Brain pericyte (primary cell): ENCODE data around the gene PLEKHA7.
"Not testable (repeated sequence)": the region's sequence is repeated elsewhere in the genome, so short reads cannot be mapped to it uniquely, and the experiment has no call there.

Experiments
- DNase-seq: peaks from one replicate; pipeline ENCODE4 v3.0.0-alpha.2; 2012; ENCODE audit warnings: low read depth, low spot score

PLEKHA7 gene, protein sequence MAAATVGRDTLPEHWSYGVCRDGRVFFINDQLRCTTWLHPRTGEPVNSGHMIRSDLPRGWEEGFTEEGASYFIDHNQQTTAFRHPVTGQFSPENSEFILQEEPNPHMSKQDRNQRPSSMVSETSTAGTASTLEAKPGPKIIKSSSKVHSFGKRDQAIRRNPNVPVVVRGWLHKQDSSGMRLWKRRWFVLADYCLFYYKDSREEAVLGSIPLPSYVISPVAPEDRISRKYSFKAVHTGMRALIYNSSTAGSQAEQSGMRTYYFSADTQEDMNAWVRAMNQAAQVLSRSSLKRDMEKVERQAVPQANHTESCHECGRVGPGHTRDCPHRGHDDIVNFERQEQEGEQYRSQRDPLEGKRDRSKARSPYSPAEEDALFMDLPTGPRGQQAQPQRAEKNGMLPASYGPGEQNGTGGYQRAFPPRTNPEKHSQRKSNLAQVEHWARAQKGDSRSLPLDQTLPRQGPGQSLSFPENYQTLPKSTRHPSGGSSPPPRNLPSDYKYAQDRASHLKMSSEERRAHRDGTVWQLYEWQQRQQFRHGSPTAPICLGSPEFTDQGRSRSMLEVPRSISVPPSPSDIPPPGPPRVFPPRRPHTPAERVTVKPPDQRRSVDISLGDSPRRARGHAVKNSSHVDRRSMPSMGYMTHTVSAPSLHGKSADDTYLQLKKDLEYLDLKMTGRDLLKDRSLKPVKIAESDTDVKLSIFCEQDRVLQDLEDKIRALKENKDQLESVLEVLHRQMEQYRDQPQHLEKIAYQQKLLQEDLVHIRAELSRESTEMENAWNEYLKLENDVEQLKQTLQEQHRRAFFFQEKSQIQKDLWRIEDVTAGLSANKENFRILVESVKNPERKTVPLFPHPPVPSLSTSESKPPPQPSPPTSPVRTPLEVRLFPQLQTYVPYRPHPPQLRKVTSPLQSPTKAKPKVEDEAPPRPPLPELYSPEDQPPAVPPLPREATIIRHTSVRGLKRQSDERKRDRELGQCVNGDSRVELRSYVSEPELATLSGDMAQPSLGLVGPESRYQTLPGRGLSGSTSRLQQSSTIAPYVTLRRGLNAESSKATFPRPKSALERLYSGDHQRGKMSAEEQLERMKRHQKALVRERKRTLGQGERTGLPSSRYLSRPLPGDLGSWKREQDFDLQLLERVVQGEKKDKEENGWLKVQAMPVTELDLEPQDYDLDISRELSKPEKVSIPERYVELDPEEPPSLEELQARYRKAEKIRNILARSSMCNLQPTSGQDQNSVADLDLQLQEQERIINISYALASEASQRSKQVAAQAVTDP

DNA sequence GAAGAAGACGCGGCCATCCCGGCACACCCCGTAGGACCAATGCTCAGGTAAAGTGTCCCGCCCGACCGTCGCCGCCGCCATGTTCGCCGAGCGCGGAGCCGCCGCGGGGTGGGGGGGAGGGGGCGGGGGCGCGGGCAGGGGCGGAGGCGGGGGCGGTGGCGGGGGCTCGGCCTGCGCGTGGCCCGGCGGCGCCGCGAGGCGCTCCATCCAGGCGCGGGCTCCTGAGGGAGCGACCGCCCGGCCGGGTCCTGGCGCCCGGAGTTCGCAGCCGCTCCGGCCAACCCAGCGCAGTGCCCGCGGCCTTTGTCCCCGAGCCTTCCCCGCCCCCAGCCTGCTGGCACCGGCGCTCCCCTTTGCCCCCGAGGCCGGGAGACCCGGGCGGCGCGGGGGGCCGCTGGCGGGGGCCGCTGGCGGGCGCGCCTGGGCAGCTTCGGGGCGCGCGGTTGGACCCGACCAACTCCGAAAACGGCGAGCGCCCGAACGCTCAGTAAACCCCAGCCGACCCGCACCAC, at the start of gene PLEKHA7:
Gene PLEKHA7, minus strand, starts transcription at position 94 of the 512 bp plus-strand sequence. Its CDS starts 13 bp downstream, at position 81.
- no peak for DNase-seq

DNA sequence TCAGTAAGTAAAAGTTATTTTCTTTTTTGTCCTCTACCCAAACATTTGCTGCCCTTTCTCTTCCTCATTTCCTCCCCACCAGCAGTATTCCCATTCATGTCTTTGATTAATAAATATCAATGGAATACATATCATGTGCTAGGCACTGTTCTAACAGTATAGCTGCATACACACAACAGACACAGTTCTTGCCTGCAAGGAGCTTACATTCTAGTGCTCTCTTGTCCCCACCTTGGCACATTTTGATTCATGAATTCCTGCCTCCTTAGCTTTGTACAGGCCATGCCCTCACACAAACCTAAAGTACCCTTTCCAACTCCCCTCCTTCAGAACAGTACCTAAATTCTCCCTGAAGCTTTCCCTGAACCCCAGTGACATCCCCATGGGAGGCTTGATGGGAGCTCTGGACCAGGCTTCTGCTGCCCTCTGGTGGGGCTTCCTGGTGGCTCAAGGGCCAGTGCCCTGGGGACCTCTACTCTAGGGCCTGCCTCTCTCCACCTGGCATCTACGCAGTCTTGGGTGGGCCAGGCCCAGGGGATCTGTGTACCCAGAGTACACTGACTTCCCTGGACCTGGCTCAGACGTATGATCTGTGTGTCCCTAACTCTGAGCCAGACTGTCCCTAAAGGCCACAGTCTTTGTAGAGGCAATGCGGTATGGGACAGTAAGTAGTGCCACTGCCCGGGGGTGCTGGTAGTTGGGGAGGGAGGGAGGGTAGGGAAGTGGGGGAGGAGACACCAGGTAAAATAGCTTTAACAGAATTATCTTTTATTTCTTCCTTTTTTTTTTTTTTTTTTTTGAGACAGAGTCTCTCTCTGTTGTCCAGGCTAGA, 49.2 kb upstream of the PLEKHA7 start:
- DNase-seq = no peak

DNA sequence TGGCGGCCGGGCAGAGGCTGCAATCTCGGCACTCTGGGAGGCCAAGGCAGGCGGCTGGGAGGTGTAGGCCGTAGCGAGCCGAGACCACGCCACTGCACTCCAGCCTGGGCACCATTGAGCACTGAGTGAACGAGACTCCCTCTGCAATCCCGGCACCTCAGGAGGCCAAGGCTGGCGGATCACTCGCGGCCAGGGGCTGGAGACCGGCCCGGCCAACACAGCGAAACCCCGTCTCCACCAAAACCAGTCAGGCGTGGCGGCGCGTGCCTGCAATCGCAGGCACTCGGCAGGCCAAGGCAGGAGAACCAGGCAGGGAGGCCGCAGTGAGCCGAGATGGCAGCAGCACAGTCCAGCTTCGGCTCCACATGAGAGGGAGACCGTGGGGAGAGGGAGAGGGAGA, 36.9 kb upstream of the PLEKHA7 start:
- DNase-seq = not testable (repeated sequence)

DNA sequence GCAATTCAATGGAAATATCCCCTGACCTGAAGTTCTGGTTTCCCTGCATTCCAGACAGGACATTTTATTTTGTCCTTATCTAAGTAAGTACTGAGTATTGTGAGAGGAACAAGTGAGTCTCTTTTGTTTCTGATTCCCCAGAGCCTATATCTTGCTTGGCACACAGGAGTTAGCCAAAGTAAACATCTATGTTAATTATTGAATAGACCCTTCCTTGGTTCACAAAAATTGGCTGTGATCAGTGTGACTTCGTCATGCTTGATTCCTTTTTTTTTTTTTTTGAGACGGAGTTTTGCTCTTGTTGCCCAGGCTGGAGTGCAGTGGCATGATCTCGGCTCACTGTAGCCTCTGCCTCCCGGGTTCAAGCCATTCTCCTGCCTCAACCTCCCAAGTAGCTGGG, 34.3 kb upstream of the PLEKHA7 start:
- DNase-seq = not testable (repeated sequence)

DNA sequence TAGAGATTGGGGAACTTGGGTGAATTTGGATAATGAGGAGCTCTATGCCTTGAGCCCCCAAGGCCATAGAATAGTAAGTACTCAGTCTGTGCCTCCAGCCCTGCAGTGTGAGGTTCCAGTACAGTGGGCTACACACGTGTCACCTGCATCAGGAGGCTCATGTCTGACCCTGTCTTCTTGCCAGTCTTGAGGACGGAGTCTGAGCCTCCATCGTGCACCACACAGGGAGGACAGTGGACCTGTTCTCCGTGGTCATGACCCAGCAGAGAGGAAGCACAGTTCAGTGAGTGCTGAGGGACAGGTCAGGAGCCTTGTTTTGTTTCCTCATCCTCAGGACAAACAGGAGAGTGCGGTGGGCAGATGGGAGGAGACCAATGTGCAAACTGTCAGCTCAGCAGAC, 32.5 kb upstream of the PLEKHA7 start:
- no peak for DNase-seq

DNA sequence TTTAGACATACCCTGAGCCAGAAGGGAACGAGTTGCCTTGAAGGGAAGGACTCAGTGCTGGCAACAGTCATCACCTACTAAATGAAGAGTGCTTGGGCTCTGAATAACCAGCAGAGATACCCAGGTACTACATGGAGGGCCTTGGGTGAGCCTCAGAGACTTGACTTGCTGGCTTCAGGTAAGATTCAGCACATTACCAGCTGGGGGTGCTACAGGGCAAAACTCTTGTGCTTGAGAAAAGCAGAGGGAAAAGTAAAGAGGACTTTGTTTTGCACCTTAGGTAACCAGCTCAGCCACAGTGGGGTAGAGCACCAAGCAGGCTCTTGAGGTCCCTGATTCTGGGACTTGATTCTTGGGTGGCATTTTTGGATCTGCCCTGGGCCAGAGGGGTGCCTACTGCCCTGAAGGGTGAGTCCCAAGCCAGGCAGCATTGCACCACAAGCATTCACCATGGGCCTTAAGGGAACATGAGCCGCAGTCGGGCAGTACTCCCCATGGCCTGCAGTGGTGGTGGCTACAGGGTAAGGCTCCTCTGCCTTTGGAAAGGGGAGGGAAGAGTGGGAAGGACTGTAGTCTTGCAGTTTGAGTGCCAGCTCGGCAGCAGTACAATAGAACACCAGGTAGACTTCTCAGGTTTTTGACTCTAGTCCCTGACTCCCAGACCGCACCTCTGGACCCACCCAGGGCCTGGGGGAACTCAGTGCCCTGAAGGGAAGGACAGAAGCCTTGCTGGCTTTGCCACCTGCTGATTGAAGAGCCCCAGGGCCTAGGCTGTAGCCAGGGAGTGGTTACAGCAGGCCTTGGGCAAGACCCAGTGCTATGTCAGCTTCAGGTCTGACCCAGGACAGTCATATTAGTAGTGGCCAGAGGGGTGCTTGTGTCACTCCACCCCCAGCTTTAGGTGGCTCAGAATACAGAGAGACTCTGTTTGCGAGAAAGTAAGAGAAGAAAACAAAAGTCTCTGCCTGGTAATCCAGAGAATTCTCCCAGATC, 22.7 kb upstream of the PLEKHA7 start:
- DNase-seq = no peak

DNA sequence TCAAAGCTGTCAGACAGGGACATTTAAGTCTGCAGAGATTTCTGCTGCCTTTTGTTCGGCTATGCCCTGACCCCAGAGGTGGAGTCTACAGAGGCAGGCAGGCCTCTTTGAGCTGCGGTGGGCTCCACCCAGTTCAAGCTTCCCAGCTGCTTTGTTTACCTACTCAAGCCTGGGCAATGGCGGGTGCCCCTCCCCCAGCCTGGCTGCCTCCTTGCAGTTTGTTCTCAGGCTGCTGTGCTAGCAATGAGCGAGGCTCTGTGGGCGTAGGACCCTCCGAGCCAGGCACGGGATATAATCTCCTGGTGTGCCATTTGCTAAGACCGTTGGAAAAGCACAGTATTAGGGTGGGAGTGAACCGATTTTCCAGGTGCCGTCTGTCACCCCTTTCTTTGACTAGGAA, 19.8 kb upstream of the PLEKHA7 start:
- DNase-seq = not testable (repeated sequence)

DNA sequence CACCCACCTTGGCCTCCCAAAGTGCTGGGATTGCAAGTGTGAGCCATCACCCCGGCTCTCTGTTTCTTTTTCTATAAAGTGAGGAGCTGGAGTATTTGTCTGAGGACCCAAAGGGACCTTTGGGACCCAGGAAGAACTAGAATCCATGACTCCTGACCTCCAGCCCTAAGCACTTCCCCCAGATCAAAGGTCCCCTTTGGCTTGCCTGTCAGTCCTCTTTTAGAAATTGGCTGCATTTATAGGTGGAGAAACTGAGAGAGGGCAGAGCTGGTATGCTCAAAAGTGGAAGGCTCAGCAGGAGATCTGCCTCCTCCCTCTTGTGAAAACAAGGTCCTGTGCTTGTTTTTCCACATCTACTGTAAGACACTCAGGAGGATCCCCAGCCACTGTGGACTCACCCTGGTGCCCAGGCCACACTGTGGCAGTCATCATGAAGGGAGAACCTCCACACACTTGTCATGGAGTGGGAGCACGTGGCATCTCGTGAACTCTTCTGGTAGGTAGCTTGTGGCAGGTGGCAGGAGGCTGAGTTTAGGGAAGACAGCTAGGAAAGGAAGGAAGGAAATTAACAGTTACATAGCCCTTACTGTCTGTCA, 12.4 kb upstream of the PLEKHA7 start:
- no peak for DNase-seq

DNA sequence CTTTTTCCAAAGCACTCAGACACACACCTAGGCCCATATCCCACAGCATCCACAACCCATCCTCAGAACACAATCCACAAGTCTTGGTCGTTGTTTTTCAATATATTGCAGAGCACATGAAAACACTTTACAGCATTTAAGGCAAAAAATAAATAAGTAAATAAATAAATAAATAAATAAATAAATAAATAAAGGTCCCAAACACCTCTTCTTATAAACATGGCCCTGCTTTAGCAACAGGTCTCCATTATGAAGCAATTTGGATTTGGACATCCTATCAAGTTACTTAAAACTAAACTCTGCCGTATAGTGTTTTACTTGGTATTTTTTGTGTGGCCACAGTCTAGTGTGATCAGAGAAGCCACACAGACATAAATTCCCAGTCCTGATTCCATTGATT, 10.7 kb upstream of the PLEKHA7 start:
- no peak for DNase-seq

DNA sequence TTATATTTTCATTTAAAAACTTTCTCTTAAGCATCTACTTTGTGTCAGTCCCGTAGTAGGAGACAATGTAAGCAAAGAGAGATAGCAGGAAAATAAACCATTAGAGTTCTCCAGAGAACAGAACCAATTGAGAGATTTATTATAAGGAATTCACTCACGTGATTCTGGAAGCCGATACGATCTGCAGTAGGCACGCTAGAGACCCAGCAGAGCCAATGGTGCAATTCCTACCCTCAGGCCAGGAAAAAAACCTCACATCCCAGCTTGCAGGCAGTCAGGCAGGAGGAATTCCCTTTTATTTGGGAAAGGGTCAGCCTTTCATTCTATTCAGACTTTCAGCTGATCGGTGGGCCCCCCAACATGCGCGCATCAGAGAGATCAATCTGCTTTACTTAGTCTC, 7.3 kb upstream of the PLEKHA7 start:
- DNase-seq = no peak

DNA sequence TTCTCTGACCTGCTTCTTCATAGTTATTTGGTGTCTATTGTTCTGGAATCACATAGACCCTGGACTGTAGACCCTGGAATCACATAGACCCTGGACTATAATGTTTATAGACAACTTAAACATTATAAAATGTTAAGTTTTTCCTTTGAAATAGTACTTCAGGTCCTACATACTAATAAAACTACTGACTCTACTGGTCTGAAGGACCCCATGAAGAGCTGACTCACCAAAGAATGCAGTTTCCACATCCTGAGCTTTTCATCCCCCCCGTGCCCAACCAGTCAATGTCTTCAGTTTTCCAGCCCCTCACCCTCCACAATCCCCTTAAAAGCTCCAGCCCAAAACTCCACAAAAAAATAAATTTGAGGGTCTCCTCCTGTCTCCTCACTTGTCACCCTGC, 6.6 kb upstream of the PLEKHA7 start:
- no peak for DNase-seq

DNA sequence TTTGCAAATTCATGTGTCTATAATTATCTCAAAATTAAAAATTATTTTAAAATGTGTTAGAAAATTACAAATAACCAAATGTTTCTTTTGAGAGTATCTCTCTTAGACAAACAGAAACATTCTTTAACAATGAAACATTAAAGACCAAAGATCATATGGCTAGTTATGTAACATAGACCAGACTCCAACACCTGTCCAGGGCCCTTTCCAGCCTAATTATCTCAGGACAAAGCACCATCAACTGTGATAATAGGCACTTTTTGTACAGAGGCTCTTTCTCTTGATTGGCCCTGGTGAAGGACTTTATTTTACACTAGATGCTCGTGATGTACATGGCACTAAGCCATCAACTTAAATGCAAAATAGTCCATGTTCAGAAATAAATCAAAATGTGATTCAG, 5.0 kb upstream of the PLEKHA7 start:
- DNase-seq = no peak

DNA sequence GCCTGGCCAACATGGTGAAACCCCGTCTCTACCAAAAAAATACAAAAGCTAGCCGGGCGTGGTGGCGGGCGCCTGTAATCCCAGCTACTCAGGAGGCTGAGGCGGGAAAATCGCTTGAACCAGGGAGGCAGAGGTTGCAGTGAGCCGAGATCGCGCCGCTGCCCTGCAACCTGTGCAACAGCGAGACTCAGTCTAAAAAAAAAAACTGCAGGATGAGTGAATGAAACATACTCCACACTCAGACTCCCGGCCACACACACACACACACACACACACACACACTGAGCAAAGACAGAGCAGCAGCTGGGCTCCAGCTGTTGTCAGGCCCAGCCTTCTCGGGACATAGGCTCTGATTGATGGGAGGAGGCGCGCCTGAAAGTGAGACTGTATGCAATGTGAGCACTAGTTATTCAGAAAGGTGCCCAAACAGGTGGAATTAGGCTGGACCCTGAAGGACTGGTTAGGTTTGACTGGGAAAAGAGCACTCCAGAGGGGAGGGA, 1.5 kb upstream of the PLEKHA7 start:
- no peak for DNase-seq

DNA sequence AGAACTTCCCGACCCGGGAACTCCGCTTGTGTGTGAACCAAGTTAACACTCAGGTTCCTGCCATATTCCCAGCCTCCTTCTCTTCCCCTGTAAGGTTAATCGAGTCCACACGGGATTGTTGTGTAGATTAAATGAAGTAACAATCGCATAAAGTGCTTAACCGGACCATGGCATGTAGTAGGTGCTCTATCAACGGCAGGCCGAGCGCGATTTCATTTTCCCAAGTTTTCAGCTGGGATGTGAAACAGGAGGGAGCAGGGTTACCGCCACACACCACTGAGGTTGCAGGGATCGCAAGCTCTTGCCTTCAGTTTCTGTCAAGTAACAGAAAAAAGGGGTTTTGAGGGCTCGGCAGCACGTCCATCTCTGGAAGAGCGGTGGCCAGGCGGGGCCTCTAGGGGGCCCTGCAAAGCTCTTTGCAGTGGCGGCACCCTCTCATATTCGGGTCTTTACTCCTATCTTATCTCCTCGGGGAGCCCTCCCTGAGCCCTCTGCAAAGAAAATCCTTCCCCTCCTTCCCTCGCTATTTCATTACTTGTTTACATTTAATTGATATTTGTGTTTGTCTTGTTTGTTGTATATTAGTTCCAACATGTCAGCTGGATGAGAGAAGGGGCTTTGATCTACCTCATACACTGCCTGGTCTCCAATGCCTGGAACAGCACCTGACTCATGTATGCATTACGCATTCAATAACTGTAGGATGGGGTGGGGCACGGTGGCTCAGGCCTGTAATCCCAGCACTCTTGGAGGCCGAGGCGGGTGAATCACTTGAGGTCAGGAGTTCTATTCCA, 816 bp upstream of the PLEKHA7 start:
- DNase-seq = no peak

DNA sequence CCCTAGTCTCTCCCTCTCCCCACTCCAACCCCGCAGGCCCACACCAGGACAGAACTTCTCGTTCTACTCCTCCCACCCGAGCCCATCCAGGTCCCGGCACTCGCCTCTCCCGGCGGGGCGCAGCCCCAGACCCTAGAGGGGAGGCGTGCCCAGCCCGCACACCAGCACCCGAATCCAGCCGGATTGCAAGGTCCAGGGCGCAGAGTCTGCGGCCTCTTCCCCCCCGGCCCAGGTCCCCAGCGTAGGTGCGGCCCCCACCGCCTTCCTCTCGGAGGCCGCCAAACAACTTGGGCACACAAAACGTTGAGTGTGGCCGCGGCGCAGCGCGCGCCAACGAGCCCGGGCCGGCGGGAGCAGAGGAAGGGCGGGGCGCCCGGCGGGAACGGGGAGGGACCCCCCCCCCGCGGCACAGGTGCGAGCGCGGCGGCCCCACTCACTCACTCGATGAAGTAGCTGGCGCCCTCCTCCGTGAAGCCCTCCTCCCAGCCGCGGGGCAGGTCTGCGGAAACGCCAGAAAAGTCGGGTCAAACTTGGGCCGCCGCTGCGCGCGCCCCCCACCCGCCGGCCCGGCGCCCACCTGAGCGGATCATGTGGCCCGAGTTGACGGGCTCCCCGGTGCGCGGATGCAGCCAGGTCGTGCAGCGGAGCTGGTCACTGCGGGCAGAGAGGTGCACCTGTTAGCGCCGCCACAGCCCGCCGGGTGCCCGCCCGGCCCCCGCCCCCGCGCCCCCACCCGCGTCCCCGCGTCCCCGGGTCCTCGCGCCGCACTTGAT, 480 bp downstream of the PLEKHA7 start:
- no peak for DNase-seq

DNA sequence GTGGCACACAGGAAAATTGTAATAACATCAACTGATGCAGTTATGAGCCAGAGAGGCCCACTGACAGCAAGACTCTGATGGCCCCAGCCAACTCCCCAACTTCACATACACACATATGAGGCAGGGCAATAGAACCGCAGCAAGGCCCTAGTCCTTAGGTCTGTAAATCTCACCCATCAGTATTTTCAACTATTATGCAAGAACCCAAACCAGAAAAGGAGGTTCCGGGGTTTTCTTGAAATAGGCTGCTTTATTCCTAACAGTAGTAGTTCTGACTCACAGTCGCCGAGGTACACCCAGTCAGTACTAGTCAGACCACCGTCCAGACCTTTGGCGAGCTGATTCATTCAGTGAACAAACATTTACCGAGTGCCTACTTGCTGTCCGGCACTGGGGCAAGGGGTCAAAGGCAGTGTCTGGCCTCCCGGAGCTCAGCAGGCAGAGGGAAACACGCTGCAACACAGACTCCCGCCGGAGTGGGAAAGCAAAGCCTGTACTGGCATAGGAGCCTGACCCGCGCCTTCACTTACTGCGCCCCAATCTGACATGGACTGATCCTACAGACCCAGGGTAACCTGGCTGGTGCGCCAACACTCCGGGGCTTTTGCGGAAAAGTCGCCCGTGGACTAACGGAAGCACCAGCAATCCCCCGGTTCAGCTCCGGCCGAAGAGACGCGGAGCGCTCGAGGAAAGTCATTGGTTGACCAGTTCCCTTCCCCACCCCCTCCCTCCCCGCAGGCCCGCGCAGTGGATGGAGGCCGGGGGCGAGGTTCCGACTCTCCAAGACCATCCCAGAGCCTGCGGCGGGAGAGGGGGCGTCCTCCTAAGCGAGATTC, 1.3 kb downstream of the PLEKHA7 start:
- peak; percentile 21 for DNase-seq
